Peyer's patch (tissue), 4 donors: ENCODE measurements around the gene STK24.
"Not testable (repeated sequence)": the region's sequence is repeated elsewhere in the genome, so short reads cannot be mapped to it uniquely, and the experiment has no call there.

ENCODE experiments used
- CTCF ChIP-seq, 6 experiments: fragments of 450-650 bp in 4 of 6; fragments of 200-600 bp in 2 of 6; sonication (generic) in 1 of 6; IDR thresholded peaks; one replicate each; pipeline ENCODE4 v1.5.1; 2017 to 2019; ENCODE audit warnings: antibody characterized with exemption in 6 of 6, mild to moderate bottlenecking in 3 of 6, moderate library complexity in 1 of 6
- POLR2A ChIP-seq, 2 donors: fragments of 450-650 bp; IDR thresholded peaks; one replicate each; pipeline ENCODE4 v1.5.1; 2017; ENCODE audit warnings: antibody characterized with exemption in 2 of 2, mild to moderate bottlenecking in 2 of 2, moderate library complexity in 2 of 2

- not testable (repeated sequence) for TF ChIP-seq CTCF, POLR2A (IDR thresholded peaks at IDR 0.05)
Observed at GRCh38 chr13:98569494-98570367, 7.2 kb downstream of the STK24 start.
